HG03520 (cell line): Measurements from ENCODE around the gene FBRSL1.
"Not testable (repeated sequence)": the region's sequence is repeated elsewhere in the genome, so short reads cannot be mapped to it uniquely, and the experiment has no call there.

Experiments
- ATAC-seq: cut with Tn5 transposase; IDR thresholded peaks from one replicate; pipeline ENCODE4 v1.9.1; 2021; ENCODE audit warnings: mild to moderate bottlenecking, moderate library complexity; ENCODE audit not compliant: unreplicated experiment

FBRSL1 gene

GRCh38 chr12:132489602-132490266 is at the start of gene FBRSL1:
TSS of gene FBRSL1 (plus strand) at chr12:132490151.
- peak; percentile 45 for ATAC-seq

- ATAC-seq: not testable (repeated sequence)
Measured at GRCh38 chr12:132440420-132440819, 49.5 kb upstream of the FBRSL1 start.

GRCh38 chr12:132441871-132442863 is 47.8 kb upstream of the FBRSL1 start:
- no peak for ATAC-seq

- ATAC-seq: no peak
Measured at GRCh38 chr12:132443091-132443490, 46.9 kb upstream of the FBRSL1 start.

GRCh38 chr12:132444283-132444682 is 45.7 kb upstream of the FBRSL1 start:
- no peak for ATAC-seq

- ATAC-seq: peak; percentile 37
Measured at GRCh38 chr12:132444957-132445883, 44.7 kb upstream of the FBRSL1 start.

GRCh38 chr12:132445884-132446632 is 43.9 kb upstream of the FBRSL1 start:
- no peak for ATAC-seq

GRCh38 chr12:132446633-132447326 is 43.2 kb upstream of the FBRSL1 start:
- ATAC-seq: no peak

- no peak for ATAC-seq
Measured at GRCh38 chr12:132447327-132447720, 42.6 kb upstream of the FBRSL1 start.

GRCh38 chr12:132447731-132448462 is 42.1 kb upstream of the FBRSL1 start:
- ATAC-seq: no peak

GRCh38 chr12:132448463-132448820 is 41.5 kb upstream of the FBRSL1 start:
- ATAC-seq: no peak

GRCh38 chr12:132449565-132450417 is 40.2 kb upstream of the FBRSL1 start:
- peak; percentile 71 for ATAC-seq

GRCh38 chr12:132450418-132451171 is 39.4 kb upstream of the FBRSL1 start:
- no peak for ATAC-seq

- ATAC-seq: no peak
Measured at GRCh38 chr12:132451172-132451835, 38.6 kb upstream of the FBRSL1 start.

- ATAC-seq: no peak
Measured at GRCh38 chr12:132451836-132452195, 38.1 kb upstream of the FBRSL1 start.

- no peak for ATAC-seq
Measured at GRCh38 chr12:132452596-132453350, 37.2 kb upstream of the FBRSL1 start.
